ENCODE measurements around the gene ZFAND6.

ZFAND6 gene

GRCh38 chr15:80171787-80172186, 112.3 kb downstream of the ZFAND6 start:
- no peak for DNase-seq (ENCODE audit: low read depth)

GRCh38 chr15:80172401-80172800, 112.9 kb downstream of the ZFAND6 start:
- no peak for DNase-seq (ENCODE audit: low read depth)

- peak; percentile 29 for DNase-seq (ENCODE audit: low read depth)
These were observed 113.7 kb downstream of the ZFAND6 start for GRCh38 chr15:80173022-80173759.

GRCh38 chr15:80174017-80174746, 114.7 kb downstream of the ZFAND6 start:
- DNase-seq (ENCODE audit: low read depth) = no peak

- DNase-seq (ENCODE audit: low read depth) = no peak
These were observed 116.0 kb downstream of the ZFAND6 start for GRCh38 chr15:80175436-80175835.

- DNase-seq (ENCODE audit: low read depth) = no peak
These were observed 117.0 kb downstream of the ZFAND6 start for GRCh38 chr15:80176443-80176842.

- no peak for DNase-seq (ENCODE audit: low read depth)
These were observed 117.7 kb downstream of the ZFAND6 start for GRCh38 chr15:80177156-80177555.

- no peak for DNase-seq (ENCODE audit: low read depth)
These were observed 119.7 kb downstream of the ZFAND6 start for GRCh38 chr15:80179025-80179759.

- no peak for DNase-seq (ENCODE audit: low read depth)
These were observed 120.5 kb downstream of the ZFAND6 start for GRCh38 chr15:80179935-80180334.

- DNase-seq (ENCODE audit: low read depth) = no peak
These were observed 121.0 kb downstream of the ZFAND6 start for GRCh38 chr15:80180468-80180867.

GRCh38 chr15:80180986-80181385, 121.5 kb downstream of the ZFAND6 start:
- DNase-seq (ENCODE audit: low read depth) = no peak

- no peak for DNase-seq (ENCODE audit: low read depth)
These were observed 123.3 kb downstream of the ZFAND6 start for GRCh38 chr15:80182611-80183261.

GRCh38 chr15:80183306-80183705, 123.8 kb downstream of the ZFAND6 start:
- DNase-seq (ENCODE audit: low read depth) = no peak

- no peak for DNase-seq (ENCODE audit: low read depth)
These were observed 124.4 kb downstream of the ZFAND6 start for GRCh38 chr15:80183886-80184285.

GRCh38 chr15:80184554-80184953, 125.1 kb downstream of the ZFAND6 start:
- DNase-seq (ENCODE audit: low read depth) = no peak

- DNase-seq (ENCODE audit: low read depth) = no peak
These were observed 125.7 kb downstream of the ZFAND6 start for GRCh38 chr15:80185152-80185551.

GRCh38 chr15:80186066-80186465, 126.6 kb downstream of the ZFAND6 start:
- no peak for DNase-seq (ENCODE audit: low read depth)

- no peak for DNase-seq (ENCODE audit: low read depth)
These were observed 127.1 kb downstream of the ZFAND6 start for GRCh38 chr15:80186597-80186996.
